HG03342 (cell line): ENCODE results near the gene LRBA.
"Not testable (repeated sequence)": the region's sequence is repeated elsewhere in the genome, so short reads cannot be mapped to it uniquely, and the experiment has no call there.

Source experiments
- ATAC-seq: cut with Tn5 transposase; IDR thresholded peaks from one replicate; pipeline ENCODE4 v1.9.1; 2021; ENCODE audit warnings: mild to moderate bottlenecking, moderate library complexity; ENCODE audit not compliant: unreplicated experiment

LRBA gene

DNA sequence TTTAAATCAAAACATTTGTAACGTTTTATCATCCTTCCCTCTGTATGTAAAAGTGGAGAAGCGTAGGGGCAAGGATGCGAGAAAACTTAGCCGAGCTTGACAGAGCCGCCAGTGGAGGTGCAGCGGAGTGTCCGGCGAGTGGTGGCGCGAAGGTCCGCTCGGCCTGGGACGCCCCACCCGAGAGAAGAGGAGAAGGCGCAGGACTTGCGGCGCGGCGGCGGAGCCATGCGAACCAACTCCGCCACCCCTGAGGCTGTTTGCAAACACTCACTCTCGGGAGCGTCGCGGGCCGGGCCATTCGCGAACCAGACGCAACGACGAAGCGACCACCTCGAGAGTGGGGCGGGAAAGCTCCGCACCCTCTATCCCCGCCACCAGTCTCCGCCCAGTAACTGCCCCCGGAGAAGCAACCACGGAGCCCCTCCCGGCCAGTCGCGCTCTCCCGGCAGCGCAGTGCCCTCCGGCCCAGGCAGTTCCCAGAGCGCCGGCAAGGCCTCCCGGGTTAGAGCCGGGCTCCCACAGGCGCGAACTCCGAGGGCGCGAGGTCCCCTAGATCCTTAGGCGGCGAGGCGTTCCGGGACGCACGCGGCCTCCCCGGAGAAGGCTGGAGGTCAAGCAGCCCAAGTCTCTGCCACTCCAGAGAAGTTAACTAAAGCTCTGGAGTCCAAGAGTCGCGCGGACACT is 435.4 kb downstream of the LRBA start:
- no peak for ATAC-seq

GRCh38 chr4:150578745-150579501 is 436.2 kb downstream of the LRBA start:
- no peak for ATAC-seq

- ATAC-seq: no peak
Observed at GRCh38 chr4:150577796-150578195, 437.3 kb downstream of the LRBA start.

DNA sequence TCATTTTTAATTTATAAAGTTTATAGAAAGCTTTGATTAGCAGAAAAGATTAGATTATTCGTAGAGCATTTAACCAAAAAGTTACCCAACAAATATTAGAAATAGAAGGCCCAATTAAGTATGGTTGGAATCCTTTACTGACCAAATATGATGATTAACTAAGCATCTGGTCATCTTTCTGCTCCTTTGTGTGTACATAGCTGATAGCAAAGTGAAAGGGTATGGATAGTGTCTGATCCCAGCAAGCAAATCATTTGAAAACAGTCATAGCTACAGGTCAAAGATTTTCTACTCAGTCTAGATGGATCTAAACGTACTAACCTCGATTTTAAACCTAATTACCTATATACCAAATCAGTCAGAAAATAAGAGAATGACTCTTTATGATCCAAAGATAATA is 440.4 kb downstream of the LRBA start:
- ATAC-seq: no peak

GRCh38 chr4:150573534-150573933 is 441.6 kb downstream of the LRBA start:
- no peak for ATAC-seq

GRCh38 chr4:150572704-150573504 is 442.2 kb downstream of the LRBA start:
- ATAC-seq: no peak

GRCh38 chr4:150570862-150571261 is 444.2 kb downstream of the LRBA start:
- no peak for ATAC-seq

- ATAC-seq: no peak
Observed at GRCh38 chr4:150569998-150570535, 445.0 kb downstream of the LRBA start.

DNA sequence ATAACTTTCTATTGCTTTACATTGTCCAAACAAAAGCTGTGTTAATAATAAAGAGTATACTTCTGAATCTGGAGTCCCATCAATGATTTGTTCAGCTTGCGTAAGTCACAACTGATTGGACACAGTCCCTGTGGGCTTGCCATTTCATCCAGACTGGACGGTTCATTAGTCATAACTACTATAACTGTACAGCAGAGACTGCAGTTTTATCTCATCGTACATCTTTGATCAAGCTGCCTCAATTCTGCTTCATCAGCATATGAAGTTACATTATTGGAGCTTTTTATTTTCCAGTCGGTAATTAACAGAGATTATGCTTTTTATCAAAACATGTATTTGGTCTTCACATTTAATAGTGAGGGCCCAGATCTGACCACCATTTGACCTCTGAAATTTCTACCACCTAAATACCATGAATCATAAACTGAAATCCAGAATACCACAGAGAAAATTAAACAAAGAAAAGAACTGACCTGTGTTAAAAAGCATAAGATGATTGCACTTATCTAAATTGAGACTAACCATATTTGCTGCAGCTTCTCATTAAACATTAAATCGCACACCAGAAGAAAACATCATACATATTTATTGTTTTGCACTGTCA is 445.6 kb downstream of the LRBA start:
- no peak for ATAC-seq

- ATAC-seq: no peak
Observed at GRCh38 chr4:150567070-150567469, 448.0 kb downstream of the LRBA start.

DNA sequence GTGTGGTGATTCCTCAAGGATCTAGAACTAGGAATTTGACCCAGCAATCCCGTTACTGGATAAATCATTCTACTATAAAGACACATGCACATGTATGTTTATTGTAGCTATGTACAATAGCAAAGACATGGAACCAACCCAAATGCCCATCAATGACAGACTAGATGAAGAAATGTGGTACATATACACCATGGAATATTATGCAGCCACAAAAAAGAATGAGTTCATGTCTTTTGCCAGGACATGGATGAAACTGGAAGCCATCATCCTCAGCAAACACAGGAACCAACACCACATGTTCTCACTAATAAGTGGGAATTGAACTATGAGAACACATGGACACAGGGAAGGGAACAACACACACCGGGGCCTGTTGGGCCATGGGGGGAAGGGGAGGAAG is 450.1 kb downstream of the LRBA start:
- ATAC-seq: not testable (repeated sequence)

DNA sequence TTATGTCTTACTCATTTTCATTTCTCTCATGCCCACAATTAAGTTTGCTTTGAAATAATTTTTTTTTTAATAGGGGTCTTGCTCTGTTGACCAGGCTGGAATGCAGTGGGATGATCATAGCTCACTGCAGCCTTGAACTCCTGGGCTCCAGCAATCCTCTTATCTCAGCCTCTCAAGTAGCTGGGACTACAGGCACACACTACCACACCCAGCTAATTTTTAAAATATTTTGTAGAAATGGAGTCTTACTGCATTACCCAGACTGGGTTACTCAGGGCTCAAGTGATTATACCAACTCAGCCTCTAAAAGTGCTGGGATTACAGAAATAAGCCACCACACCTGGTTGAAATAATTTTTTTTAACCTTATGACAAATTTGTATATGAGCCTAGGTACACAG is 452.3 kb downstream of the LRBA start:
- no peak for ATAC-seq

DNA sequence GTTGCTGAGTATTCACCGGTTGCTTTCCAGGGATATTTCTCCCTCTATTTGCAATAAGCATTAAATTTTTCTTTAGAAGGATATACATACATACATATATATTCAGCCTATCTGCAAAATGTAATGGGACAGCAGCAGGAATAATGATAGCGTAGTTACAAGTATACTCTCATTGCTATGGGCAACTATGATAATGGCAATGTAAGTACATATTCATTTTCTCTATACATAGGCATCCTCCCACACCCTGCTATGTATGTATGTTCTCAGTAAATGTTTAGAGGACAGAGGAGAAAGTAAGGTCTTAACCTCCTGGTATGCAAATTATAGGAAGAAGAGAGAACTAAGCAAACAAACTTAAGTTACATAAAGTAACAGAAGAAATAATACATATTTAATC is 452.8 kb downstream of the LRBA start:
- ATAC-seq: no peak

DNA sequence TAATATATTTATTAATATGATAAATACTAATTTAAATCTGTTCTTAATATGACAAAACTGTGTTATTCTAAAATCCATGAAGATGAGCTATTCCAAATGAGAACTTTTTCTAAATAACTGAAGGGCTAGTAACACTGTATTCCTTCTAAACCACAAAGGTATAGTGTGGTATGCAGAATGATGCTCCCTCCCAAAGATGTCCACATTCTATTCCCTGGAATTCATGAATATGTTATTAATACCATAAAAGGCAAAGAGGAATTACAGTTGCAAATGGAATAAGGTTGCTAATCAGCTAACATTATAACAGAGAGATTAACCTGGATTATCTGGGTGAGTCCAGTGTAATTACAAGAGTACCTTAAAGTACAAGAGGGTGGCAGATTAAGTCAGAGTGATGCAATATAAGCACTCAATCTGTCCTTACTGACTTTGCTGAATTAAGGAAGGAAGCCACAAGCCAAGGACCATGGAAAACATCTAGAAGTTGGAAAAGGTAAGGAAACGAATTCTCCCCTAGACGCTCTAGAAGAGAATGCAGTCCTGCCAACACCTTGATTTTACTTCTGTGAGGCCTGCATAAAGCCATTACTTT is 453.8 kb downstream of the LRBA start:
- no peak for ATAC-seq

DNA sequence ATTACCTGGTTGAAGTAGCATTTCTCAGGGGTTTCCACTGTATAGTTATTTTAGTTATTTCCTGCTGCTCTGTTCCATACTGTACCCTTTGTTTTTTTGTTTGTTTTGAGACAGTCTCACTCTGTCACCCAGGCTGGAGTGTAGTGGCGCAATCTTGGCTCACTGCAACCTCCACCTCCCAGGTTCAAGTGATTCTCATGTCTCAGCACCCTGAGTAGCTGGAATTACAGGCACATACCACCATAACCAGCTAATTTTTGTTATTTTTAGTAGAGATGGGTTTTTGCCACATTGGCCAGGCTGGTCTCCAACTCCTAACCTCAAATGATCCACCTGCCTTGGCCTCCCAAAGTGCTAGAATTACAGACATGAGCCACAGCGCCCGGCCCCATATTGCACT is 457.3 kb downstream of the LRBA start:
- ATAC-seq: not testable (repeated sequence)

DNA sequence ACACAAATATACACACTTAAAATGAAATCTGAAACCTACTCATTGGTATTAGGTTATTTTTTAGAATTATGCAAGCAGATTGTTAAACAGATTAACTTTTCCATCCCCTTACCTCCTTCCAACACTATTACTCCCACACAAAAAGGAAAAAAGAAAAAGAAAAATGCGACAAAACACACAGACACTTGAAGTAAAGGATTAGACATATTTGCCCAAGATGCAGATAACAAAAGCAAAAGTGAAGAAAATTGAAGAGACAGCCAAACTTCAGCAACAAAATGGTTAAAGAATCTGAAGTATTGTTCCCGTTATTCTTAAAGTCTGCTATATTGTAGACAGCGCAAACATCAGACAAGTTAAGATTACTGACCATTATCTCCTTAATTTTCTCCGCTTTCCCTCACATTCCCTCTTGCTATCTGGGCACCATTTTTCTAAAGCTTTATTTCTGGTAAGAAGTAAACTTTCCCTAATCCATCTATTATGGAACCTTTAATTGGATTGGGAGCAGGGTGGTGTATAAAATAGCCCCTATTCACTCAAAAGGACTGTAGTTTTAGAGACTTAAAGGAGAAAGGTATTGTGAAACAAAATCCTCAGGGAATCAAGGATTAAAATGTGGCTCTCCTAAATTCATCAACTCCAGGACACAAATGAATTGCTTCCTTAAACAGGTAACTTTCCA is 467.8 kb downstream of the LRBA start:
- ATAC-seq: no peak

DNA sequence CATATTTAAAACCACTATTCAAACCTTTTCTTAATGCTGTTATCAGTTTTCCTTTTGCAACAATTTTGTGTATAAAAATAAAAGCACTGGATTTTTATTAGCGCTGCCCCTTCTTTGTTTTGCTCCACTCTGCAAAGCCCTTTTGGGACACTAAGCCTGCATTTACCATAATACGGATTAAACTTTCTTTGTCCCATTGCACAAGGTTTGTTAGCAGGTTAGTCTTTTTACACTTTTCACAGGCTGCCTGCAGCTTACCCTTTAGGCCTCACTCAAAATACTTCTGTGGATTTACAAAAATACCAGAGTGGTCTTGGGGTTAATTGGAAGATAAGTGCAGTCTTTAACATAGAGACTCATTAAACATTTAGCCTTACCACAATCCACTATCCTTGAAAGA is 468.8 kb downstream of the LRBA start:
- ATAC-seq: no peak

DNA sequence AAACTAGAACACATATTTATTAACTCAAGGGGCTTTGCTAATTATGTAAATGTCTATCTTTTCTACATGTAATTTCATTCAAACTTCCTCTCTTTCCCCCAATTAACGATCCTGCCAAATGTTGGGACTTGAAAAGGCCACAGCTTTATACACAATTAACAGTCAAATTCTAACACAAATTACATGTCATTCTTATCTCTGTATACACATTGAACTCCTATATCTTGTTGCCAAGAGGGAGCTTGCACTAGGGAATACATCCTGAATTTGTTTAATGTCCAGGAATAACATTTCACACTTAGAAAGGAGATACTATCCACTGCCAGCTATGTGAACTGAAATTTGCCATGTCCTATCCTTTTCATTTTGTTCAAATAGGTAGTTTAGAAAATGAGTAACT is 472.0 kb downstream of the LRBA start:
- ATAC-seq: no peak

DNA sequence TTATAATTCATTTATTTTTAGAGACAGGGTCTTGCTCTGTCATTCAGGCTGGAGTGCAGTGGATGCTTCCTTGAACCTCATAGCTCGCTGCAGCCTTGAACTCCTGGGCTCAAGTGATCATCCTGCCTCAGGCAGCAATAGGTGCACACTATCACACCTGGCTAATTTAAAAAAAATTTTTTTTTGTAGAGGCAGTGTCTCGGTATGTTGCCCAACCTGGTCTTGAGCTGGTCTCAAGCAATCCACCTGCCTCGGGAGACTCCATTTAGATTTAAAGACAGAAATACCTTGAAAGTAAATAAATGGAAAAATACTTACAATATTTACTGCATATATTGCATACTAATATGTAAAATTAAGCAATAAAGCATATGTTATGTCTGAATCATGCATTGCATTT is 473.4 kb downstream of the LRBA start:
- ATAC-seq: no peak

DNA sequence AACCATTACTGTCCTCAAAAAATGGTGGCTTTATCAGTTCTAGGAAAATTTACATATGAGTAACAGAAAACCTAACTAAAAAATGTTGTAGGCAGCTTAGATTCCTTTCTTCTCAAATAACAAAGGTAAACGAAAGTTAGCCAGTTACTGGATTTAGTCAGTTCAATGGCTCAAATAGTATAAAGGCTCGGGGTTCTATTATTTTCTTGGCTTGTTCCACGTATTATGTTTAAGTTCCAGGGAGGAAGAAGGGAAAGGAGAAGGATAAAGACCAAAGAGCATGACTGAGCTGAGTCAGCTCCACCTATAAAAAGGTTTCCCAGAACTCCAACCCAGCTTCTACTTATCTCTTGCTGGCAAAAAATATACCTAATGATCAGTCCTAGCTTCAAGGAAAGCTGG is 474.1 kb downstream of the LRBA start:
- no peak for ATAC-seq
